Astrocyte (in vitro differentiated cells and primary cell): Measurements from ENCODE around the gene TSPAN14. TPM values are rescaled to one million over a fixed set of nuclear protein-coding genes. Genes with fewer than 3 reads are reported as not detected.

Experiments
- DNase-seq: peaks from one replicate; pipeline ENCODE4 v3.0.0-alpha.2; 2010; ENCODE audit warnings: low read depth
- FAIRE-seq: peaks from 2 replicates; lab custom pipeline; 2011; peaks lifted over from hg19 to GRCh38; lab: Jason Lieb, UNC
- H2AFZ ChIP-seq: 2 replicates; pipeline ENCODE4 v1.6.0; 2012; ENCODE audit warnings: low read depth, low read length, inconsistent platforms
- H3K27ac ChIP-seq: 2 replicates; pipeline ENCODE4 v1.5.1; 2011; ENCODE audit warnings: low read depth, low read length, inconsistent platforms
- H3K27me3 ChIP-seq: 2 replicates; pipeline ENCODE4 v1.6.0; 2011; ENCODE audit warnings: low read length, inconsistent platforms; ENCODE audit not compliant: insufficient read depth
- H3K36me3 ChIP-seq: 2 replicates; pipeline ENCODE4 v1.5.1; 2011; ENCODE audit warnings: low read length, inconsistent platforms; ENCODE audit not compliant: insufficient read depth
- H3K4me1 ChIP-seq: 2 replicates; pipeline ENCODE4 v1.5.1; 2011; ENCODE audit warnings: low read length, inconsistent platforms; ENCODE audit not compliant: insufficient read depth
- H3K4me2 ChIP-seq: 2 replicates; pipeline ENCODE4 v1.6.0; 2012; ENCODE audit warnings: low read length, inconsistent platforms
- H3K4me3 ChIP-seq: 2 replicates; pipeline ENCODE4 v1.5.1; 2011; ENCODE audit warnings: low read depth, mild to moderate bottlenecking, low read length, inconsistent platforms; ENCODE audit not compliant: insufficient read depth
- H3K79me2 ChIP-seq: 2 replicates; pipeline ENCODE4 v1.6.0; 2012; ENCODE audit warnings: mild to moderate bottlenecking, low read length, inconsistent platforms; ENCODE audit not compliant: insufficient read depth
- H3K9ac ChIP-seq: 2 replicates; pipeline ENCODE4 v1.6.0; 2012; ENCODE audit warnings: mild to moderate bottlenecking, low read length, inconsistent platforms
- H3K9me3 ChIP-seq: 2 replicates; pipeline ENCODE4 v1.5.1; 2012; ENCODE audit warnings: low read depth, mild to moderate bottlenecking, low read length, inconsistent platforms; ENCODE audit not compliant: insufficient read depth
- H4K20me1 ChIP-seq: 2 replicates; pipeline ENCODE4 v1.6.0; 2012; ENCODE audit warnings: low read length, inconsistent platforms; ENCODE audit not compliant: insufficient read depth
- H3K27ac Mint-ChIP-seq: one replicate; pipeline ENCODE4 v1.8.0; 2021; ENCODE audit warnings: mild to moderate bottlenecking, mixed read lengths; ENCODE audit not compliant: unreplicated experiment
- H3K27me3 Mint-ChIP-seq: one replicate; pipeline ENCODE4 v1.8.0; 2021; ENCODE audit warnings: low read depth, mixed read lengths; ENCODE audit not compliant: unreplicated experiment
- H3K36me3 Mint-ChIP-seq: one replicate; pipeline ENCODE4 v1.8.0; 2021; ENCODE audit warnings: low read depth, mixed read lengths; ENCODE audit not compliant: unreplicated experiment
- H3K4me1 Mint-ChIP-seq: one replicate; pipeline ENCODE4 v1.8.0; 2021; ENCODE audit warnings: low read depth, mixed read lengths; ENCODE audit not compliant: unreplicated experiment
- H3K4me3 Mint-ChIP-seq: one replicate; pipeline ENCODE4 v1.8.0; 2021; ENCODE audit warnings: mild to moderate bottlenecking, moderate library complexity, mixed read lengths; ENCODE audit not compliant: unreplicated experiment
- H3K9me3 Mint-ChIP-seq: one replicate; pipeline ENCODE4 v1.8.0; 2021; ENCODE audit warnings: mild to moderate bottlenecking, mixed read lengths; ENCODE audit not compliant: unreplicated experiment
- CTCF ChIP-seq: IDR thresholded peaks from 2 replicates; pipeline ENCODE4 v1.5.1; 2011; ENCODE audit warnings: low read depth, mild to moderate bottlenecking, inconsistent platforms, low read length, moderate library complexity; ENCODE audit not compliant: insufficient read depth
- EZH2 ChIP-seq: IDR thresholded peaks from 2 replicates; pipeline ENCODE4 v1.6.1; 2012; ENCODE audit warnings: mild to moderate bottlenecking, low read length, inconsistent platforms; ENCODE audit not compliant: insufficient read depth
- total RNA-seq: library from RNA; stranded (reverse); gene quantifications from 2 replicates; pipeline ENCODE4 v1.2.1, GENCODE V29; 2021

TSPAN14 gene
- total RNA-seq, 1 donor from 2014 or later = 140 TPM

- no peak for DNase-seq
- no peaks in the 10 kb centered on the region for H3K79me2 ChIP-seq
- Mint-ChIP-seq H3K4me3 (no peak overlapping the region), H3K27ac (no peak overlapping the region), H3K27me3 (peaks cover 11% of the 10 kb centered on the region), H3K4me1 (peaks cover 15% of the 10 kb centered on the region), H3K9me3 (peaks cover 7% of the 10 kb centered on the region), H3K36me3 (peaks cover 2% of the 10 kb centered on the region)
- no peaks in the 10 kb centered on the region for H4K20me1 ChIP-seq
- no peak overlapping the region for H3K27ac ChIP-seq
- no peak overlapping the region for H3K9ac ChIP-seq
- TF ChIP-seq CTCF (no peak), EZH2 (no peak)
- H3K4me3 ChIP-seq = no peak overlapping the region
- no peaks in the 10 kb centered on the region for H3K27me3 ChIP-seq
- no peaks in the 10 kb centered on the region for H3K9me3 ChIP-seq
- no peak for FAIRE-seq
- peaks cover 7% of the 10 kb centered on the region for H3K4me1 ChIP-seq
- H3K36me3 ChIP-seq = no peaks in the 10 kb centered on the region
- H3K4me2 ChIP-seq = no peak overlapping the region
- H2AFZ ChIP-seq = no peak overlapping the region
These were observed 84.5 kb downstream of the TSPAN14 start for GRCh38 chr10:80538481-80539185.

- Mint-ChIP-seq H3K9me3 (peaks cover 9% of the 10 kb centered on the region), H3K4me1 (peaks cover 15% of the 10 kb centered on the region), H3K36me3 (peaks cover 2% of the 10 kb centered on the region), H3K27me3 (peaks cover 12% of the 10 kb centered on the region), H3K4me3 (no peak overlapping the region), H3K27ac (no peak overlapping the region)
- Histone ChIP-seq H3K27ac (no peak overlapping the region), H4K20me1 (no peaks in the 10 kb centered on the region), H3K4me3 (no peak overlapping the region), H3K4me1 (peaks cover 7% of the 10 kb centered on the region), H2AFZ (no peak overlapping the region), H3K9ac (no peak overlapping the region), H3K27me3 (no peaks in the 10 kb centered on the region), H3K4me2 (no peak overlapping the region), H3K36me3 (no peaks in the 10 kb centered on the region), H3K79me2 (no peaks in the 10 kb centered on the region), H3K9me3 (no peaks in the 10 kb centered on the region)
- TF ChIP-seq EZH2 = no peak
- TF ChIP-seq CTCF = no peak
- FAIRE-seq = no peak
- no peak for DNase-seq
These were observed 85.4 kb downstream of the TSPAN14 start for GRCh38 chr10:80539421-80540031.

- no peak for DNase-seq
- H3K9ac ChIP-seq = no peak overlapping the region
- H3K4me3 ChIP-seq = no peak overlapping the region
- H3K4me1 Mint-ChIP-seq = peaks cover 15% of the 10 kb centered on the region
- H4K20me1 ChIP-seq = no peaks in the 10 kb centered on the region
- H2AFZ ChIP-seq = no peak overlapping the region
- no peak for FAIRE-seq
- no peaks in the 10 kb centered on the region for H3K27me3 ChIP-seq
- H3K4me3 Mint-ChIP-seq = no peak overlapping the region
- peaks cover 4% of the 10 kb centered on the region for H3K36me3 Mint-ChIP-seq
- H3K27ac ChIP-seq = no peak overlapping the region
- peaks cover 13% of the 10 kb centered on the region for H3K9me3 Mint-ChIP-seq
- no peak overlapping the region for H3K4me2 ChIP-seq
- peaks cover 7% of the 10 kb centered on the region for H3K4me1 ChIP-seq
- H3K27ac Mint-ChIP-seq = no peak overlapping the region
- H3K79me2 ChIP-seq = no peaks in the 10 kb centered on the region
- no peaks in the 10 kb centered on the region for H3K36me3 ChIP-seq
- peaks cover 17% of the 10 kb centered on the region for H3K27me3 Mint-ChIP-seq
- TF ChIP-seq CTCF (no peak), EZH2 (no peak)
- H3K9me3 ChIP-seq = no peaks in the 10 kb centered on the region
These were observed 86.0 kb downstream of the TSPAN14 start for GRCh38 chr10:80540136-80540535.
